ENCODE measurements around the gene BTBD10. TPM values are rescaled to one million over a fixed set of nuclear protein-coding genes. Genes with fewer than 3 reads are reported as not detected.

Gene BTBD10
- total RNA-seq, 1 experiment from 2014 or later: 23.3 TPM

GRCh38 chr11:13450832-13451397, 12.1 kb downstream of the BTBD10 start:
- no peak overlapping the region for H2BK5ac ChIP-seq (ENCODE audit: insufficient read length, low read length)
- no peak overlapping the region for H3K14ac ChIP-seq (ENCODE audit: insufficient read depth, low read length)
- H3K9ac ChIP-seq (ENCODE audit: extremely low read depth, insufficient read length, low read length): no peak overlapping the region
- H3K27me3 Mint-ChIP-seq (ENCODE audit: low read depth): no peaks in the 10 kb centered on the region
- no CpG with 5 or more reads among the region's 2 CpGs for WGBS (ENCODE audit: extremely low coverage, insufficient read length, low lambda C conversion rate)
- no peak overlapping the region for H2AK5ac ChIP-seq (ENCODE audit: insufficient read length, low read length)
- no peak overlapping the region for H4K5ac ChIP-seq (ENCODE audit: insufficient read length, low read depth, low read length)
- H3K4me1 ChIP-seq (ENCODE audit: insufficient read depth, low read length): no peaks in the 10 kb centered on the region
- peaks cover 13 to 14% of the 10 kb centered on the region in 2 experiments for H3K4me1 Mint-ChIP-seq
- H2AFZ ChIP-seq (ENCODE audit: low read length): no peak overlapping the region
- no peak overlapping the region for H3K4ac ChIP-seq (ENCODE audit: low read depth, low read length)
- H3K4me3 Mint-ChIP-seq: no peak overlapping the region
- H3K9me3 Mint-ChIP-seq: no peaks in the 10 kb centered on the region
- no peak for DNase-seq
- H3K56ac ChIP-seq (ENCODE audit: insufficient read length, low read depth, low read length): no peak overlapping the region
- H4K20me1 ChIP-seq (ENCODE audit: control insufficient read depth, insufficient read depth, insufficient read length): no peaks in the 10 kb centered on the region
- no peak overlapping the region for H3K27ac ChIP-seq (ENCODE audit: insufficient read length, low read depth, low read length)
- peak overlapping the region in 2 of 3 experiments; percentile 6 to 78; a peak in 2 of 7 replicates for H3K27ac Mint-ChIP-seq
- TF ChIP-seq CTCF (conservative IDR thresholded peaks at IDR 0.05): no peak
- no peaks in the 10 kb centered on the region for H3K23me2 ChIP-seq (ENCODE audit: insufficient read length, low read depth, low read length, poor library complexity, severe bottlenecking)
- no peak overlapping the region for H3K18ac ChIP-seq (ENCODE audit: insufficient read length, low read depth, low read length)
- H2BK12ac ChIP-seq (ENCODE audit: insufficient read length, low read depth, low read length): no peak overlapping the region
- H3K36me3 Mint-ChIP-seq (ENCODE audit: insufficient read depth in 1 of 3, low read depth in 3 of 3): peaks cover 0 to 2% (median 0%) of the 10 kb centered on the region in 3 experiments; a peak in 1 of 7 replicates
- peaks cover 2% of the 10 kb centered on the region; the same call in 1 of the 2 replicates for H3K79me2 ChIP-seq (ENCODE audit: insufficient read depth, low read length)
- H3K79me1 ChIP-seq (ENCODE audit: insufficient read depth, low read depth, low read length, poor library complexity, severe bottlenecking): no peaks in the 10 kb centered on the region
- no peak overlapping the region for H2BK15ac ChIP-seq (ENCODE audit: low read depth, low read length)
- no peak overlapping the region for H2BK20ac ChIP-seq (ENCODE audit: low read depth, low read length, poor library complexity, severe bottlenecking)
- H3K9me3 ChIP-seq (ENCODE audit: control insufficient read depth, low read depth, low read length): no peaks in the 10 kb centered on the region
- no peak overlapping the region for H3K23ac ChIP-seq (ENCODE audit: insufficient read length, low read depth, low read length)
- no peak overlapping the region for H3K4me2 ChIP-seq (ENCODE audit: insufficient read depth, insufficient read length, low read length)
- no peak overlapping the region for H3T11ph ChIP-seq (ENCODE audit: low read length)
- no peaks in the 10 kb centered on the region for H3K27me3 ChIP-seq (ENCODE audit: insufficient read depth, low read length)
- H4K91ac ChIP-seq (ENCODE audit: insufficient read length, low read depth, low read length): no peak overlapping the region
- no peak overlapping the region for H2BK120ac ChIP-seq (ENCODE audit: low read depth, low read length, poor library complexity, severe bottlenecking)
- H4K8ac ChIP-seq (replicated peaks; ENCODE audit: insufficient read length, low read depth, low read length): no peak overlapping the region

Measured in H9 (cell line).